Fibroblast of skin of left biceps (primary cell): ENCODE measurements around the gene PDE8B.

Experiments
- DNase-seq, 2 experiments: peaks; one replicate each; pipeline ENCODE4 v3.0.0-alpha.2; 2013; ENCODE audit warnings: low read depth in 2 of 2

PDE8B gene, protein sequence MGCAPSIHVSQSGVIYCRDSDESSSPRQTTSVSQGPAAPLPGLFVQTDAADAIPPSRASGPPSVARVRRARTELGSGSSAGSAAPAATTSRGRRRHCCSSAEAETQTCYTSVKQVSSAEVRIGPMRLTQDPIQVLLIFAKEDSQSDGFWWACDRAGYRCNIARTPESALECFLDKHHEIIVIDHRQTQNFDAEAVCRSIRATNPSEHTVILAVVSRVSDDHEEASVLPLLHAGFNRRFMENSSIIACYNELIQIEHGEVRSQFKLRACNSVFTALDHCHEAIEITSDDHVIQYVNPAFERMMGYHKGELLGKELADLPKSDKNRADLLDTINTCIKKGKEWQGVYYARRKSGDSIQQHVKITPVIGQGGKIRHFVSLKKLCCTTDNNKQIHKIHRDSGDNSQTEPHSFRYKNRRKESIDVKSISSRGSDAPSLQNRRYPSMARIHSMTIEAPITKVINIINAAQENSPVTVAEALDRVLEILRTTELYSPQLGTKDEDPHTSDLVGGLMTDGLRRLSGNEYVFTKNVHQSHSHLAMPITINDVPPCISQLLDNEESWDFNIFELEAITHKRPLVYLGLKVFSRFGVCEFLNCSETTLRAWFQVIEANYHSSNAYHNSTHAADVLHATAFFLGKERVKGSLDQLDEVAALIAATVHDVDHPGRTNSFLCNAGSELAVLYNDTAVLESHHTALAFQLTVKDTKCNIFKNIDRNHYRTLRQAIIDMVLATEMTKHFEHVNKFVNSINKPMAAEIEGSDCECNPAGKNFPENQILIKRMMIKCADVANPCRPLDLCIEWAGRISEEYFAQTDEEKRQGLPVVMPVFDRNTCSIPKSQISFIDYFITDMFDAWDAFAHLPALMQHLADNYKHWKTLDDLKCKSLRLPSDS

DNA sequence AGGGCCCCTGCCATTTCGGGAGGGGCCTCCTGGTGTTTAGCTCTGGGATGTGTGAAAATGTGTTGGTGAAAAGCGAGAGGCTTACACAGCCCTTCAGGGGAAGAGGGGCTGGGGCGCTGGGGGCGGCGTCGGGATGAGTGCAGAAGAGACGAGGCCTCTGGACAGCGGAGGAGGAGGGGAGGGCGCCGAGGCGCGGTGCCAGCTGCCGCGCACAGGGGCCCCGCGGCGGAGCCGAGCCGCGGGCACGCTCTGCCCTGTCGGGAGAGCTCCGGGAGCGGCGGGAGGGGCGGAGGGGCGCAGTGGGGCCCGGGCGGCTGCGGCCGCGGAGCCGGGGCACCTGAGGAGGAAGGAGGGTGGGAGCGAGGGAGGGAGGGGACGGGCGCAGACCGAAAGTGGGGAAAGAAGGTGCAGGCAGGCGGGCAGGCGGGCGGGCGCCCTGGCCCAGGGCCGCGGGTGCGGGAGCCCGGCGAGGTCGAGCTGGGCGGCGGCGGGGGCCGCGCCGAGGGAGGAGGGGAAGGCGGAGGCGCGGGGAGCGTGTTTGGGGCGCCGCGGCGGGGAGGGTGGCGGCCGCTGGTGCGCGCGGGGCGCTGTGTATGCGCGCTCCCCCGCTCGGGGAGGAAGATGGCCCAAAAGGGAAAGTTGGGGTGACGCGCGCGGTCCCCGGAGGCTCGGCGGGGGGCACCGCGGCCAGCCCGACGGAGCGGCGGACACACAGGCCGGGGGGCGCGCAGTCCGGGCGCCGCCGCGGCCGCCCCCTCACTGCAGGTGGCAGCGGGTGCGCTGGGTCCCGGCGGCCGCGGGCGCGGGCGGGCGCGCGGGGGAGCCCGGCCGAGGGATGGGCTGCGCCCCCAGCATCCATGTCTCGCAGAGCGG, at the start of gene PDE8B:
TSS of gene PDE8B (plus strand) at position 590 of the 873 bp plus-strand sequence. CDS start at position 836, 246 bp downstream.
- DNase-seq, result no peak

DNA sequence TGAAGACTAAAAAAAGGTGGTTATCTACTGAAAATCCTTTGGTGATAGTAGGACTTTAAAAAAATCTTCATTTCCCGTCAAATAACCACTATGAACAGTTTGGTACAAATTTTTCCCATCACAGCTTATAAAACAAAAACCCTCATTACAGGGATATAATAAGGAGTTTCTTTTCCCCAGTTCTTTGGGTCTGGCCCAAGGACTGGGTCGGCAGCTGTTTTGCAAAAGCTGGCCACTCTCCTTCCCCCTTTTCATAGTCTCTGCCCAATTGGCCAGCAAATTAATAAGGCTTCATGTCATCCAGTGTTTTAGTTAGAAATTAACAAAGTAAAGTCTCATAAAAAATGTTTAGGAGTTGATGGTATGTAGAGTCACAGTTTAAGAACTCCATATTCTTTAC, 47.0 kb upstream of the PDE8B start:
- DNase-seq, result no peak

DNA sequence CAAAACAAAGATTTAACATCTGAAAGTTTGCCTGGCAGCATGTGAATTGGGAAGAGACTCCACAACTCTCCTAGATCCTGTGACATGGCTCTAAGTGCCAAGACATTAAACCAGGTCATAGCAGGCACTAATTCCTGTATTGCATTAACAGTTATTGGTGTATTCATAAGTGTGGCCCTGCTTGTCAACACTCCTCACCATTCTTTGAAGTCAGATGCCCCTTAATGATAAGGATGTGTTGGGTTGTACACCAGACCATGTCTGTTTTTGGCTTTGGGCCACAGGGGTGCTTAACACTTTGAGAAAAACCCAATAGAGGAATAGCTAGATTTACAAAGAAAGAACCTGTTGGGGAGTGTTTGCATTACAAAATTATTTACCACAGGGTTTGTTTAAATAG, 43.4 kb upstream of the PDE8B start:
- DNase-seq, result no peak

DNA sequence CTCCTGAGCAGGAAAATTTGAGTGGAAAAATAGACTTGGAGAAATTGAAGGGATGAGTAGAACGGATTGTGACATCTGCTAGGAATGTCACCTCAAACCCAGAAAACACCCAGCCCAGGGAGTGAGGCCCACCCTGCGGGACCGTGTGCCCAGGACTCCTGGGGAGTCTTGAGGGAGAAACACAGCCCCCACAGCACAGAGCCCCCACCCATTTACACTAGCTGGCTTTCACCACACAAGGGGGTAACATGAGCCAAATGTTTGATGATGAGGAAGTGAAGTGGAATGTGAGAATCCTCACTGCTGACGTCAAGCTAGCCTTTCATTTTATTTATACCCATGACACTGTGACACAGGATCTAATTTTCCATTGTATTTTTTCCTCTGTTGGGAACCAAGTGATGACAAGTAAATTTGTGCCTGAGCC, 42.8 kb upstream of the PDE8B start:
- DNase-seq, result peak; percentile 76 to 80

DNA sequence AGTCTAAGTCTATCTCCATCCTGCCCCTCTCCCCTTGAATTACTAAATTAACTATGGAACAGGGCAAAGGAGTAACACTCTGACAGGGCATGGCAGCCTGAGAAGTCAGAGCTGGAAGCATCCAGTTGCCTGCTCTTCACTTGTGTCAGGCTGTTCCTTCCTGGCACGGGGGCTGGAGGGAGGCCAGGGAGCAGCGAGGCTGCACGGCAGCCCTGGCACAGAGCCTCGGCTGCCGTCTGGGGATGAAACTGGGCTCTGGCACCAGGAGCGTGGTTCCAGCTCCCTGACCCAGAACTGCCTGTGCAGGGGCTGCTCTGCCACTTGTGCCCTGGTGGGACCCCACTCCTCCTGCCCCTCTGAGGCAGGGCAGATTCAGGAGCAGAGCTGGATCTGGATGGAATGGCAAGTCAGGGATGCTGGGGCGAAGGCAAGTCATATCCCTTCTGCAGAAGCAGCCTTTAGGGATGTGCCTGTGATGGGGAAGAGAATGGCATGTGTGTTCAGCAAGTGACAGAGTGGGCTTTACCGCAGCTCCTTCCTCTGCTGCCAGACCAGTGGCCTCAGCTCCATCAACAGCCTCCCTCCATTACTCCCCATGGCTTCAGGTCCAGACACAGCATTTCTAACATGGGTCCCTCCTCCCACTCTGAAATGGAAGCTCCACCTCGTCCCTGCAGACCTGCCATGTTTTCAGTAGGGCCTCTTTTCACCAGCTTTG, 42.2 kb upstream of the PDE8B start:
- no peak for DNase-seq

DNA sequence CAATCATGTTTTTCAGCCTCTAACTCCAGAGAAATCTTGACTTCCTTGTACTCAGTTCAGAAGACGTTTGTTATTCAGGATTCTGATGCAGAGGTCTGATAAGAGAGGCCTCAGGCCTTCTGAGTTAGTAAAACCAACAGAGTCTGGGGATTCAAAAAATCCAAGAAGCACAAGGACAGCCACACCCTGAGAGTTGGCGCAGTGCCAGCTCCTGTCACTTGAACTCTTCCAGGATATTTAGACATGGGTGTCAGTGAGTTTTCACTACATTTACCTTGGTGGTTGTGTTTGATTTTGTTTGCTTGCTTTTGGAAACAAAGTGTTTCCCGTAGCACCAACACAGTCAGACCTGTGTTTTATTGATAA, 41.6 kb upstream of the PDE8B start:
- DNase-seq, result no peak

DNA sequence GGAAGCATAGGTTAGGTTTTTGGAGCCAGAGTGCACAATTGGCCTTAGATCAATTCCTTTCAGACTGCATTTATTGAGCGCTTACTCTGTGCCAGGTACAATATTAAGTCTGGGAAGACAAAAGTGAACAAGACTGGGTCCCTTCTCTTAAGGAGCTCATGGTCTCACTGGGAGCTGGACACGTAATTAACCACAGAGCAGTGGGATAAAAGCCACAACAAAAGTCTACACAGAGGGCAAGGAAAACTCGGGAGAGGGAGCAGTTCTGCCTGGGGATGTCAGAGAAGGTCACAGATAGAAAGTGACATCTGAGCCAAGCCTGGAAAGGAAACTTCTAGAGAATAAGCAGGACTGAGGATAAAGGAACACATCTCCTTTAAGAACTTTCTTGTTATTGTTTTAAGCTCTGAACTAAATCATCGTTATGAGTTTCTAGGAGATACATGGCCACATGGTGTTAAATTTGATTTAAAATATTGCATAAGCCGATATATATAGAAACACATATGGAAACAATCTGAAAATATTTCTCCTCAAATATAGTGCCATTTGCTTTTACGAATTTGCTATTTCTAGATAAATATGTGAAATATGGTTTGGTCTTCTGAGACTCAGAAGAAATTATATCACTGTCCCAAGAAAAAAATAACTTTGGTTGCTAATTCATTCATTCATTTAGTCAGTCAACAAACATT, 40.1 kb upstream of the PDE8B start:
- no peak for DNase-seq

DNA sequence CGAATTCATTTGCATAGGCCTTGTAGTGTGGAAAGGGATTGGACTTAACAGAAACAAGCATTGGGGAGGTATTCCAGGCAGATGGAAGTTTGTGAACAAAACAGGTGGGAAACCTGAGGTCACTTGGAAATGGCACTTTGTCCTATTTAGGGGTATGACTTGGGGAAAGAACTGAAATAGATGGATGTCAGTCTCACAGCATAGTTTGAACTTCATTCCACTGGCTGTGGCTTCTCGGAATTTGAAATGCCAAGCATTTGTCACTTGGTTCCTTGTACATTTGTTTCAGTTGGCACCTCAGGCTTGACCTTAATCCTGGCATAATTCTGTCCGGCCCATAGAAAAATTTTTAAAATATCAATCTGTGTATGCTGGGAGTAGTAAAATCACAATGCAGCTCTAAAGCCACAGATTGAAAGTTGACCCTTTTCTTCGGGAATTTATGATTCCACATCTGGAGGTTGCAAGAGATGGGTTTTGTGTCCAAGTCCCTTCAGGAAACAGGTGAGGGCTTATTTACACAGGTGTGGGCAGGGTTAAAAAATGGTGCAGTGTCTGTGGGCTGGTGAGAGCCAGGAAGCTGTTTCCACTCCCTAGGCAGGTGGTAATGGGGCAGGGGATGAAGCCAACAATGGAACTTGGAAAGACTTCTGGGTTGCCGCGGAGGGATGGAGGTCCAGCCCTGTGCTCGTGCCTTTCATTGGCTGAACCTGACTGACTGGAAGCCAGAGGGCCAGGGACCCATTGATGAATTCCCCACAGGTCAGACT, 39.2 kb upstream of the PDE8B start:
- DNase-seq, result no peak

DNA sequence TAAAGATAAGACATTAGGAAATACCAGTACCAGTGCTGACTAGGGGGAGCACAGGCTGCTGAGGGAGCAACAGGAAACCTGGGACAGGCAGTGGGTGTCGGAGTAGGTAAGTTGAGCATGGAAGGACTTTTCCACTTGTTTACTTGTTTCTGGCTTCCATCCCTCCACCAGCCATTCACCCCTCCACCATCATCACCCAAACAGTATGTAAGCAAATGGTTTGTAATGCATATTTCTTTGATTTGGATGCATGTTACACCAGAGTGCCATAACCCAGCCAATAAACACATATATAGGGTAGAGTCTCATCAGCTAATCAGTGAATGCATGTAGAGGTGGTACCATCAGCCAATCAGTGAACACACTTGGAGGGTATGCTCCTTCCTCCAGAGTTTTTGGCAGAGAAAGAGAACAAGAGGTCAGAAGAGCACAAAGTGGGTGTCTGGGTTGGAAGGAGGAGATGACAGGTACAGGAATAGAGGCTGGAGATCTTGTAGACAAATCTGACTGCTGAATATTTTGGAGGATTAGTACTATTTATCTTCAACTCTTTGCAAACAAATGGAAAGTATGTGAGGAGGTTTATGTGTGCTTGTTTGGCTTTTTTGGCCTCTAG, 37.7 kb upstream of the PDE8B start:
- DNase-seq, result no peak

DNA sequence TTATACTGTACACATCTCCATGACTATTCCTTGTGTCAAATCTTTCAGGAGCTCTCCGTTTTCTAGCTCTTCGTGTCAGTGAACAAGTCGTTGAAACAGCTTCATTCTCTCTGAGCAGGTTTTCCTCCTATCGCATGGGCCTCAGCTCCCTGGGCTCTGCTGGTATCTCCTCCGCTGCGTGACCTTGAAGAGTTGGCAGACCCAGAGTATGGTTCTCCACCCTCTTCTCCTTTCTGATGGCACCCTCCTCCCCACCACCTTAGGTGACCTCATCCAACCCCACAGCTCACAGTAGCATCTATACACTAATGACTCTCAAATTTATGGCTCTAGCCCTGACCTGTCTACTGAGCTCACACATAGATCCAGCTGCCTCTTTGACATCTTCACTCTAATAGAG, 36.0 kb upstream of the PDE8B start:
- DNase-seq, result no peak

DNA sequence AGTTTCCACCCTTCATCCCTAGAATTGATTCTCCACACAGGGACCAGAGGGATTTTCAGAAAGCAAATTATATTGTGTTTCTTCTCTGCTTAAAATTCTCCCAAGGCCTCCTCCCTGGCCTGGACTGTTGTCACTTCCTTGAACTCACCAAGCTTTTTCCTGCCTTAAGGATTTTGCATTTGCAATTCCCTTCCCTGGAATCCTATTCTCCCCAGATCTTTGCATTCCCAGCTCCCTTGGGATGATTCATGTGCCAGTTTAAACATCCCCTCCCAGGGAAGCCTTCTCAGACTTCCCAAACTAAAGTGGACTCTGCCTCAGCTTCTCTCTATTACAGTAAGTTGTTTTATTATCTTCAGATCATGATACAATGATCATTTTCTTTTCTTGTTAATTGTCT, 35.2 kb upstream of the PDE8B start:
- no peak for DNase-seq

DNA sequence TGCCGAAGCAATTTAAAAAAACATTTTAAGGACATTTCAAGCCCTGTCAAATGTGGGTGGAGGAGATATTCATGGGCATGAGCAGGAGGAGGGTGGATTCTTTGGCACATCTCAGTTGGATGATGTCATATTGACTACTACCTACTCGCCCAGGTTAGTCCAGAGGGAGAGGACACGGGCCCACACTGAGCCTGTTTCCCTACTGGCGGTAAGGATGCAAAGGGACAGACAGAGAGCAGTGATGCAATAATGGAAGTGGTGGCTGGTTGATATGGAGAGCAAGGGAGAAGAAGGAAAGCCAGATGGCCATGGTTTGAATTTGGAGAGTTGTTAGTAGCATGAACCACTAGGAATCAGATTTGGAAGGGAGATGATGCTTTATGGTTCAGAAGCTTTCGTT, 34.1 kb upstream of the PDE8B start:
- no peak for DNase-seq

DNA sequence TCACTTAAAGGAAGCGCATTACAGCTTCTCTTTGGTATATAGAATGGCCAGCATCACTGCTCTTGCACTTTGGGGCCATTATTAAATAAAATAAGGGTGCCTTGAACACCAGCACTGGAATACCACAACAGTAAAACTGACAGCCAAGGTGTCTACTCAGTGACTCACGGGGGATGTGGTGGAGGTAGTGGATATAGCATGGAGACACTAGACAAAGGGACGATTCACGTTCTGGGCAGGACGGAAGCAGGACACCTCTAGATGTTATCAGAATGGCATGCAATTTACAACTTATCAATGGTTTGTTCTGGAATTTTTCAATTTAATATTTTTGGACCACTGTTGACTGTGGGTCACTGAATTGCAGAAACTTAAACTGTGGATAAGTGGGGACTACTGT, 32.9 kb upstream of the PDE8B start:
- no peak for DNase-seq

DNA sequence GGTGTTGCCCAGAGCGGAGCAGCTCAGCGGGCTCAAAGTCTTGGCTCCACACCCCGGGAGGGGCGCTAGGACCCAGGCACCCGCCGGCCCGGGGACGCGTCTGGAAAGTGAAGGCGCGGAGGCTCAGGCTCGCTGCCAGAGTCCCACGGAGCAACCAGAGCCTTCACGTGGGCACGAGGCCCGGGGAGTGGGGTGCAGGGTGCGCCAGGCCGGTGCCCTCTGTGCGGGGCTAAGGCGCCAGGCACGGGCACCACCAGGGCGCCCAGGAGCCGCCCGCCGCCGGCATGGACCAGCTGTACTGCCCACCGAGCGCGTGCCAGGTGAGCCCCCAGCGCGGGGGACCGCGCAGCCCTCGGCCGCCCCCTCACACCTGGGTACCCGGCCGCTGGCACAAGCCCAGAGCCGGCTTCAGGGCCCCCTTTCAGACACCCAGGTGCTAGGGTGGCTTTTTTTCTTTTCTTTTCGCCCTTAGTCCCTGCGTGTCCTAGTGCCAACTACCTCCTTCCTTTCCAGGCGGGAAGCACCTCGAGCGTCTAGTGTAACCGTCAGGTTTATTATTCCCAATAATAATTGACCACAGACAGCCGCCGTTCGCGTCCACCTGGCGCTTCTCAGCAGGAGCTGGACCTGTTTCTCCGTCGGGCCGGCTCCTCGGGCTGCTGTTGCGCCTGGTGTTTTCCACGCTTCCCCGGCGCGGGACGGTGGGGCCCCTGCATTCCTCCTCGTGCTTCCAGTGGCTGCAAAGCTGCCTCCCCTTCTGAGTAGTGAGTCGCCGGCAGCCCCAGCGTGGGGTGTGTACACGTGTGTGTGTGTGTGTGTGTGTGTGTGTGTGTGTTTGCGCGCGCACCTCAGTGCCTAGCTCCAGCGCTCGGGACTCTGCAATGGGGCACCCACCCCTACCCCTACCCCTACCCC, 30.1 kb upstream of the PDE8B start:
- no peak for DNase-seq

DNA sequence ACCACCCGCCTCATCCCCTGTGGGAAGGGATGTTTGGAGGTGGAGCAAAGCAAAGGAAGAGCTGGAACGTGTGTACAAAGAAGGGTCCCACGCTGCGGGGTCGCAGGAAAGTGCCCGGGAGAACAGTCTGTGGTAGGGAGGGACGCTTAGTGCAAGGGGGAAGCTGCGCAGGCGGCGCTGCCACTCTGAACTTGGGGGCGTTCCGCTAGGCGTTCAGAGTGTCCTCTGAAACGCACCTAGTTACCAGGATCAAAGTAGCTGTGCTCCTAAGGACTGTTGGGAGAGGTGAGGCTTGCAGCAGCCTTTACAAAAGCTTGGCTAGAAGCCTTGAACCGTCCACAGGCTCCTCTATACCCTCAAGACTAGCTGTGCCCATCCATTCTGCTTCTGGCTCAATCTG, 29.3 kb upstream of the PDE8B start:
- no peak for DNase-seq

DNA sequence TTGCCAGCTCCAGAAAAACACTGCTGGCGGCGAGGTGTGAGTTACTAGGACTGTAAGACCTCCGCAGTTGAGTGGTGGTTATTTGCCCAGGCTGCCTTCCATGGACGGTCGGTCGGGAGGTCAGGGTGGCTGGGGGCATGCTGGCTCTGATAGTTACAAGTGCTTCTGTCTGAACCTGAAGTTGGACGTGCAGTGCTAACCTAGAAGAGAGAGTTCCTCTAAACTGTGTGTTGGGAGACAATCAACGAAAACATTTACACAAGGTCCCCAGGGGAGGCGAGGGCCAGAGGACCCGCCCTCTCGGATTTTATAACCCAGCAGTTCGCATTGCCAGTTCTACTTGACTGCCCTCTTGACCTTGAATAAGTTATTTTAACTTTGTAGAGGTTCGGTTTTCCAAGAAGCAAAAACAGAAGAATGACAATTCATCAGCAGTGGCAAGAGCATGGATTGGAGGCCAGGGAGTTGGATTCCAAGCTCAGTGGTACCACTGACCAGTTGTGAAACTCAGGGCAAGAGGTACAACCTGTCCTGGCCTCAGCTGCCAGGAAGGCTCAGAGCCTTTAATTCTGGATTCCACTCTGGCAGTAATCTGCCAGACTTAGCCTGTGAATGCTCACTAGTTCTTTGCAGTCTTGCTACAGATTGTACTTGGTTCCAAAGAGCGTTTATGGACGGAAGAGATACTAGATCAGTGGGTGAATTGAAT, 28.7 kb upstream of the PDE8B start:
- DNase-seq, result no peak

DNA sequence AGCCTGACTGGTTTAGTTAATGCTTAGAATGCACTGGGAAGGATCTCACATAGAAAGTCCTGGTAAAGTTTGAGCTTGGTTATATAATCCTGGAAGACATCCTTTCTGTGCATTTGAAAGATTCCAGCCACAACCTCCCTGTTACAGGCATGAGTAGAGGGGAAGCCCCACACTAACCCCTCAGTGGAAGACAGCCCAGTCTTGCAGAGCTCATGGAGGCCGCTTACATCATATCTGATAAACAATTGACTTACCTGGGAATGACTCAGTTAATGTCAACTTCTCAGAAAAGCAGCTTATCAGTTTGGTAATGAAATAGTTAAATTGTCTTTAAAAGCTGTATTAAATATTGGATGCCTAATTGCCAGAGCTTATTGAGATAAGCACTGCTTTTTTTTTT, 28.1 kb upstream of the PDE8B start:
- no peak for DNase-seq
